Nephron progenitor cell (in vitro differentiated cells): Measurements from ENCODE around the gene FKBP3.

Experiments used
- DNase-seq: peaks from one replicate; pipeline ENCODE4 v3.0.0; 2021
- H3K27ac Mint-ChIP-seq: 2 replicates; pipeline ENCODE4 v1.8.0; 2021; ENCODE audit warnings: mild to moderate bottlenecking, moderate library complexity, mixed read lengths
- H3K27me3 Mint-ChIP-seq: 2 replicates; pipeline ENCODE4 v1.8.0; 2021; ENCODE audit warnings: mild to moderate bottlenecking, low read depth, mixed read lengths; ENCODE audit not compliant: poor library complexity
- H3K36me3 Mint-ChIP-seq: 2 replicates; pipeline ENCODE4 v1.8.0; 2021; ENCODE audit warnings: low read depth, mixed read lengths
- H3K4me1 Mint-ChIP-seq: 2 replicates; pipeline ENCODE4 v1.8.0; 2021; ENCODE audit warnings: mixed read lengths
- H3K4me3 Mint-ChIP-seq: 2 replicates; pipeline ENCODE4 v1.8.0; 2021; ENCODE audit warnings: mild to moderate bottlenecking, moderate library complexity, mixed read lengths
- H3K9me3 Mint-ChIP-seq: 2 replicates; pipeline ENCODE4 v1.8.0; 2021; ENCODE audit warnings: mild to moderate bottlenecking, moderate library complexity, mixed read lengths
- TF ChIP-seq, protein P1 (sequence below): fragments of 200-600 bp; sonication (generic); IDR thresholded peaks from 2 replicates; pipeline ENCODE4 v1.5.0; 2021; ENCODE audit warnings: antibody characterized with exemption

Gene FKBP3

DNA sequence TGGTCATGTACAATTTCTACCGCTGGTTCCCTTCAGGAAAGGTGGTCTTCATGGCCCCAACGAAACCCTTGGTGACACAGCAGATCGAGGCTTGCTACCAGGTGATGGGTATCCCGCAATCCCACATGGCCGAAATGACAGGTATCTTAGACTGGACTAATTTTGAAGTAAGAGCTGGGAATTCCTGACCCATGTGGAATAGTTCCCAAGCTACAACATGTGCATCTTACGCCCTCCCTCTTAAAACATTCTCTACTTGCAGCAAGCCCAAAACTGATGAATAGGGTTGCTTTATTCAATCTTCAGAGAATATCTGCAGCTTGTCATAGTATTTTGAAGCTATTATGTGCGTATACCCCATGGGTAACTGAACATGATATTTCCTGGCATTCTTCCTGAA lies 2.1 kb upstream of the FKBP3 start:
- peaks cover 46% of the 10 kb centered on the region for H3K4me1 Mint-ChIP-seq
- H3K27me3 Mint-ChIP-seq: peaks cover 3% of the 10 kb centered on the region
- peak overlapping the region; percentile 99 for H3K4me3 Mint-ChIP-seq
- TF ChIP-seq, protein P1, sequence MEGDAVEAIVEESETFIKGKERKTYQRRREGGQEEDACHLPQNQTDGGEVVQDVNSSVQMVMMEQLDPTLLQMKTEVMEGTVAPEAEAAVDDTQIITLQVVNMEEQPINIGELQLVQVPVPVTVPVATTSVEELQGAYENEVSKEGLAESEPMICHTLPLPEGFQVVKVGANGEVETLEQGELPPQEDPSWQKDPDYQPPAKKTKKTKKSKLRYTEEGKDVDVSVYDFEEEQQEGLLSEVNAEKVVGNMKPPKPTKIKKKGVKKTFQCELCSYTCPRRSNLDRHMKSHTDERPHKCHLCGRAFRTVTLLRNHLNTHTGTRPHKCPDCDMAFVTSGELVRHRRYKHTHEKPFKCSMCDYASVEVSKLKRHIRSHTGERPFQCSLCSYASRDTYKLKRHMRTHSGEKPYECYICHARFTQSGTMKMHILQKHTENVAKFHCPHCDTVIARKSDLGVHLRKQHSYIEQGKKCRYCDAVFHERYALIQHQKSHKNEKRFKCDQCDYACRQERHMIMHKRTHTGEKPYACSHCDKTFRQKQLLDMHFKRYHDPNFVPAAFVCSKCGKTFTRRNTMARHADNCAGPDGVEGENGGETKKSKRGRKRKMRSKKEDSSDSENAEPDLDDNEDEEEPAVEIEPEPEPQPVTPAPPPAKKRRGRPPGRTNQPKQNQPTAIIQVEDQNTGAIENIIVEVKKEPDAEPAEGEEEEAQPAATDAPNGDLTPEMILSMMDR: no peak
- peaks cover 6% of the 10 kb centered on the region for H3K36me3 Mint-ChIP-seq
- peak overlapping the region; percentile 100 for H3K27ac Mint-ChIP-seq
- no peak for DNase-seq
- no peaks in the 10 kb centered on the region for H3K9me3 Mint-ChIP-seq

GRCh38 chr14:45135659-45136395 lies 1.5 kb upstream of the FKBP3 start, which contains the start of gene FANCM:
TSS of gene FANCM (plus strand) at chr14:45135930. CDS start at chr14:45136032, 102 bp downstream.
- Mint-ChIP-seq H3K4me3 (peak within 1 kb of the TSS; percentile 99), H3K4me1 (peaks cover 46% of the 10 kb centered on the region), H3K27me3 (peaks cover 3% of the 10 kb centered on the region), H3K27ac (peak within 1 kb of the TSS; percentile 100), H3K9me3 (no peaks in the 10 kb centered on the region), H3K36me3 (peaks cover 6% of the 10 kb centered on the region)
- TF ChIP-seq, protein P1: no peak
- peak; percentile 82 for DNase-seq

- H3K27me3 Mint-ChIP-seq: peaks cover 3% of the 10 kb centered on the region
- no peaks in the 10 kb centered on the region for H3K36me3 Mint-ChIP-seq
- TF ChIP-seq, protein P1: no peak
- no peaks in the 10 kb centered on the region for H3K9me3 Mint-ChIP-seq
- DNase-seq: no peak
- H3K4me3 Mint-ChIP-seq: peak overlapping the region; percentile 99
- peaks cover 46% of the 10 kb centered on the region for H3K4me1 Mint-ChIP-seq
- peak overlapping the region; percentile 100 for H3K27ac Mint-ChIP-seq
Measured at GRCh38 chr14:45135156-45135555, 875 bp upstream of the FKBP3 start.

GRCh38 chr14:45133683-45134050 lies 614 bp downstream of the FKBP3 start:
- peak overlapping the region; percentile 100 for H3K27ac Mint-ChIP-seq
- no peak for DNase-seq
- H3K36me3 Mint-ChIP-seq: no peaks in the 10 kb centered on the region
- H3K9me3 Mint-ChIP-seq: no peaks in the 10 kb centered on the region
- peaks cover 3% of the 10 kb centered on the region for H3K27me3 Mint-ChIP-seq
- TF ChIP-seq, protein P1: no peak
- H3K4me3 Mint-ChIP-seq: peak overlapping the region; percentile 99
- peaks cover 39% of the 10 kb centered on the region for H3K4me1 Mint-ChIP-seq

DNA sequence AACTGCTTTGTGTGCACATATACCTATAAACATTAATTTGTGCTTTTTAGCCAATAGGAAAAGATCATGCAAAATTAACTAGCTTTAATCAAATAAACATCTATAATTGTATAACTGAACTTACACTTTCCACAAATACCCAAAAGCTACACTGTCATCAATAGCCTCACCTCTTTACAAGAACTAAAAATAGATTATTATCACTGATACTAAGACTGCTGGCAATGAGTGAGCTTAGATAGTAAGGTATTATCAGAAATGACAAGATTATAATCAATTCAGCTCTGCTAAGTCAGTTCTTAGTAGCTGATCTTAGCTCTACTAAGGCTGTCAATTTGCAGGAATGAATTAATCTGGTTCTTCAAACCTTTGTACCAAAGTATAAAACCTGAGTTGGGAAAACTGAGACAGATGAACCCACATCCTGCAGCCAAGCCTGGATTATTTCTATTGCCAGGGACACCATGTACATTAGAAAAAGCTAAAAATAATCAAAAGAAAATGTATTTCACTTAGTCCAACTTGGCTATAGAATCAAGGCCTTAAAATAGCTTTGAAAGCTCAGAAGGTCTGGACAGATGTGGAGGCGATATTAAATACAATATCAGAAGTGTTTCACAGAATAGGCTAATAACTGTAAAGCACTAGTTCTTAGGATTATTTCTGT lies 5.2 kb downstream of the FKBP3 start:
- no peak overlapping the region for H3K27ac Mint-ChIP-seq
- peaks cover 23% of the 10 kb centered on the region for H3K4me1 Mint-ChIP-seq
- H3K27me3 Mint-ChIP-seq: peaks cover 3% of the 10 kb centered on the region
- H3K4me3 Mint-ChIP-seq: no peak overlapping the region
- DNase-seq: no peak
- H3K36me3 Mint-ChIP-seq: peaks cover 29% of the 10 kb centered on the region
- no peaks in the 10 kb centered on the region for H3K9me3 Mint-ChIP-seq
- TF ChIP-seq, protein P1: no peak
